H1 (cell line): Measurements from ENCODE around the gene OPCML. TPM values are rescaled to one million over a fixed set of nuclear protein-coding genes. Genes with fewer than 3 reads are reported as not detected.

Experiments
- TCF12 ChIP-seq: IDR thresholded peaks from 2 replicates; pipeline ENCODE4 v1.6.1; 2011; ENCODE audit warnings: low read depth, mild to moderate bottlenecking, low read length
- polyA plus RNA-seq, 7 experiments: library from polyadenylated mRNA; depleted of rRNA in 3 of 7; stranded (reverse) in 5 of 7; unstranded in 2 of 7; fragments of >200 nt in 5 of 7; fragments of 200-250 nt in 2 of 7; gene quantifications; 1 replicate in 5 of 7; 2 replicates in 1 of 7; 4 replicates in 1 of 7; pipeline versions ENCODE4 v1.2.1 to v1.2.3, GENCODE V29; 2011 to 2013; ENCODE audit warnings: missing spikeins in 2 of 7, mixed read lengths in 2 of 7
- total RNA-seq: library from RNA; stranded (reverse); fragmentation: NEBNext Ultra II Directional; extraction: Animal tissue kit (Norgen Biotek cat#: 25700); gene quantifications from 2 replicates; pipeline ENCODE4 v1.2.1, GENCODE V29; 2021

OPCML gene
- total and polyA plus RNA-seq, 2 of the 8 experiments (the other 6 are each of a cell fraction or from before 2014, with no cell fraction given) = 2.3 to 3.1 TPM

GRCh38 chr11:133072858-133073582 lies 459.3 kb downstream of the OPCML start (continued):
- no peak for TF ChIP-seq TCF12
